HG03520 (cell line): ENCODE data around the gene SUMO2.
"Not testable (repeated sequence)": the region's sequence is repeated elsewhere in the genome, so short reads cannot be mapped to it uniquely, and the experiment has no call there.

Source experiments
- ATAC-seq: cut with Tn5 transposase; IDR thresholded peaks from one replicate; pipeline ENCODE4 v1.9.1; 2021; ENCODE audit warnings: mild to moderate bottlenecking, moderate library complexity; ENCODE audit not compliant: unreplicated experiment

SUMO2 gene

DNA sequence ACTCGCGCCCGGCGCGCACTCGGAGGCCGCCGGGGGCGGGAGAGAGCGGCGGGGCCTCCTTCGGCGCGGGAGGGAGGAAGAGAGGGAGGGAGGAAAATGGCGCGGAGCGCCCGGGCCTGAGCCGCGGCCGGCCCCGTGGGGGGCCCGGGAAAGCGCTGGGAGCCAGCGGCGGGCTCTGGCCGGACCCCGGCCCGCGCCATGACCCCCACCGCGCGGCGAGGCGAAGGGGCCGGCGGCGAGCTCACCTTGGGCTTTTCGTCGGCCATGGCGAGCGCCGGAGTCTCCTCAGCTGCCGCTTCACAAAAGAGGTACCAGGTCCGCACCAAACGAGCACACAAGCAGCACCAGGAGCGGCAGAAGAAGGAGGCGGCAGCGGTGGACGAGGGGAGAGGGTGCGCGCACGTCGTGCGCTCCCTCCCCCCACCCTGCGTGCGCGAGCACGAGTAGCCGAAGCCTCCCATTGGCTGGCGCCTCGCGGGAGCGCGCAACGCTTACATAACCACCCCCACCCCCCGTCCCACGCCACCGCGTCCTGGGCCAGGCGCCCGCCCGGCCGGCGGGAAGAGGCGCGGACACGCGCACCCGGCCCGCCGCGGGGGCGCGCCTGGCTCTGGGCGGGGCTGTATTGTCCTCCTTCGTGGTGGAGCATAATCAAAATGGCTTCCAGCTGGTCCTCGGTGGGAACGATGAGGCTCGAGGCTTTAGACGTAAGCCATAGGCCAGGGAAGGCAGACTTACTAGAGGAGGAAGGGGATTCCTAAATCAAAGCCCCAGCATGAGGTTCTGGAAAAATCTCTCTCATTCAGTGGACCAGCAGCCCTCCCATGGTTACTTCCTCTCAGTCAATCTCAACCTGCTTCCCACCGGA lies at the start of gene SUMO2:
Gene SUMO2 (minus strand): TSS at position 391 of the 868 bp plus-strand sequence. CDS start 125 bp downstream, at position 266.
- ATAC-seq: peak; percentile 48

DNA sequence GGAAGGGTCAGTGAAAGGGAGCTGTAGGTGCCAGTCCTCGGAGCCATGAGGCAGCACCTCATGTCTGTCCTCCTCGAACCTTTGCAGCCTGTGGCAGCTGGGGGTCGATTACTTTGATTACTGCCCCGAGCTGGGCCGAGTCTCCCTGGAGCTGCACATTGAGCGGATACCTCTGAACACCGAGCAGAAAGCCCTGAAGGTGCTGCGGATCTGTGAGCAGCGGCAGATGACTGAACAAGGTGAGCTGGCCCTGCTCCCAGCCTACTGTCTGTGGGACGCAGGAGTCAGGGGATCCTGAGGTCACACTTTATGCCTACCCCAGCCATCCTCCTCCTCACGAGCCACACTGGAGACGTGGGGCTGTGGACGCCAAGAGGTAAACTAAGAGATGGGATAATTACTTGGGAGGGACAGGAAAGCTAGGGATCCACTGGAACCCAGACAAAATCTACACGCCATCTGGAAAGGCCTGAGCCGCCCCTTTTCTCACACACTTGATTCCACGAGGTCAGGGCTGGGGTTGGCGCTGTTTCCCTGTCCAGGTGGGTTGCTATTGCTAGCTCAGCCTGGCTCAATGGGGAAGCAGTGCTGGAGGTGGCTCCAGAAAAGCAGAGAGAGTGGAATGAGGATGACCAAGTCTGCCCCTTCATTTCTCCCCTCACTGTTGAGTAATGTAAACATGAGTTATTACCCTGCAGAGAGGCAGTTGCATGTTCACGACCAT lies 49.1 kb upstream of the SUMO2 start:
- no peak for ATAC-seq

DNA sequence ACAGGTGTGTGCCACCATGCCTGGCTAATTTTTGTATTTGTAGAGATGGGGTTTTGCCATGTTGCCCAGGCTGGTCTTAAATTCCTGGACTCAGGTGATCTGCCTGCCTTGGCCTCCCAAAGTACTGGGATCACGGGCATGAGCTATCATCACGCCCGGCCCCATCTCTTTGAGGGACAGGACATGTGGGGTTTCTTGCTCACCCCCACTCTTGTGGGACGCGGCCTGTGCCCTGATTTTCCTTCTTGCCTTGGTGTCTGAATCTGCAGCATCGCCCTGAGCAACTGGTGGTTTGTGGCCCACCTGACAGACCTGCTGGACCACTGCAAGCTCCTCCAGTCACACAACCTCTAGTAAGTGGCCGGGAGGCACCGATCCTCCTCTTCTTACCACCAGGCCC lies 48.3 kb upstream of the SUMO2 start:
- ATAC-seq: no peak

DNA sequence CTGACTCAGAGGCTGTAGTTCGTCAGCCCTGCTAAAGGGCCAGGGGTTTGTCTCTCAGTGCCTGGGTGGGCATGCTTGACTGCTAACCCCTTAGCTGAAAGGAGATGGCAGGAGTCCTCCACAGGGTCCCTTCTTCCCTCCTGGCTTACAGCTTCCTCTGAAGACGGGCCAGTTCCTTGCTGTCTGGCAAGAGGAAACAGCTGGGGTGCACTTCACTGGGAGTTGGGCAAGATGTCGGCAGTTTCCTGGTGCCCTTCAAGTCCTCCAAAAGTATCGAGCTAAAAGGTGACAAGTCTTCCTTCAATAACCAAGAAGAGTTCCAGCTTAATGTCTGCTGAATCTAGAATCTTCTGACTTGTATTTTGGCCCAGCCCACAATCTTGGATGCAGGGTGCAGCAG lies 46.1 kb upstream of the SUMO2 start:
- no peak for ATAC-seq

DNA sequence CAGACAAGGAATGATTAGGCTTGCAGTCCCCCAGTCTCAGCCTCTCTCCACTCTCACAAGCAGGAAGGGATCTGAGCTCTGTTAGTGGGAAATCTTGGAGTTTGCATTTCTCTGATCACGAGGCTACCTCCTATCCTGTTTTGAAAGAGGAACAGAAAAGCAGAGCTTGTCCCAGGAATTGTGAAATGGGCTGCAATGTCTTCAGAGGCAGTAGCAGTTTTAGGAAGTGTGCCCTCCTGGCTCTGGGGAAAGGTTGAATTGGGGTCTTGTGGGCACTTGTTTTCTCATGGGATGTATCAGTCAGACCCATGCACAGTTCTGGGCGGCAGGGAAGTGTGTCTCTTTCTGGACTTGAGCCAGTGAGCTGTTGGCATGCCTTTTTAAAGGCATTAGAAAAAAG lies 45.5 kb upstream of the SUMO2 start:
- ATAC-seq: no peak

DNA sequence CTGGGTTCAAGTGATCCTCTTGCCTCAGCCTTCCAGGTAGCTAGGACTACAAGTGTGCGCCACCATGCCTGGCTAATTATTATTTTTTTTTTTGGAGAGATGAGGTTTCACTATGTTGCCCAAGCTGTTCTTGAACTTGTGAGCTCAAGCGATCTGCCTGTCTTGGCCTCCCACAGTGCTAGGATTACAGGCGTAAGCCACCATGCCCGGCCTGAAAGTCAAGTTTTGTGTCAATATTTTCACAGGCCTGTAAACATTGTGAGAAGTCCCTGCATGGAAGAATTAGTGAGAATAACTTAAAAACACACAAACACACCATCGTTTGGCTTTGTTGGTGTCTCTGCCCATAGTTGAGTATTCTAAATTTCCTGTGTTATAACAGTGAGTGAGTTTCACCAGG lies 45.0 kb upstream of the SUMO2 start:
- ATAC-seq: no peak

DNA sequence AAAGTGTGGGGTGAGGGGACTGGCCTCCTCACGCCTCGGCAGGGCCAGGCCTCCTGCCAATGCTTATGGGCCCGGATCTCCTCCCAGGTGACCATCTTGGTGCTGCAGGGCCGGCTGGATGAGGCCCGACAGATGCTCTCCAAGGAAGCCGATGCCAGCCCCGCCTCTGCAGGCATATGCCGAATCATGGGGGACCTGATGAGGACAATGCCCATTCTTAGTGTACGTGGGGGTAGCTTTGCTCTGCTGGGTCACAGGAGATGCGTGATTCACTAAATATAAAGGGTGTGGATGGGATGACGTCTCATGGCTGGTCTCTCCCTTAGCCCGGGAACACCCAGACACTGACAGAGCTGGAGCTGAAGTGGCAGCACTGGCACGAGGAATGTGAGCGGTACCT lies 42.3 kb upstream of the SUMO2 start:
- ATAC-seq: no peak

DNA sequence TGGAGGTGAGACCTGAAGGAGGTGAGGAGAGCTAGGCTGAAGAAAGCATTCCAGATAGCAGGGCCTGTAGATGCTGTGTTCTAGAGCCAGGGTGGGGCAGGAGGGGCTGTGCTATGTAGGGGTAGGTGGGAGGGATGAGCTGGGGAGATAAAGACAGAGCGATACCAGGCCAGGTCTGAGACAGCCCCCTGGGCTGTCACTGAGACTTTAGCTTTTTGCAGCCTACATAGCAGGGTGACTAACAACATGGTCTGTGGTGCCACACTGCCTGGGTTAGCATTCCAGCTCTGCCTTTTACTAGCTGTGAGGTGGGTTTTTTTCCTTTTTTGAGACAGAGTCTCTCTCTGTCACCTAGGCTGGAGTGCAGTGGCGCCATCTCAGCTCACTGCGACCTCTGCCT lies 37.1 kb upstream of the SUMO2 start:
- ATAC-seq: no peak

DNA sequence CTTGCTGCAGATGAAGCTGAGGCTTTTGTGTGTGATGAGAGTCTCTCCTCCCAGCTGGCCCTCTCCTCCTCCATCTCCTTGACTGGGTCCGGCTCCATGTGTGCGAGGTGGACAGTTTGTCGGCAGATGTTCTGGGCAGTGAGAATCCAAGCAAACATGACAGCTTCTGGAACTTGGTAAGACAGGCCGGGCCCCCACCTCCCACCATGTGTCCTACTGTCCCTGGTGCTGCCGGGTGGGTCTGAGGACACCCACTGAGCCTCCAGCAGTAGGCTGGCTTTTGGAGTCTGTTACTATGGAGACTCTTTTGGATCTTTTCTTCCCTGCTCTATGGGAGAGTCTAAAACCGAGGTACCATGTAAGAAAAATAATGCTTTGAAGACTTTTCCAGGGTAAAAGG lies 35.4 kb upstream of the SUMO2 start:
- no peak for ATAC-seq

DNA sequence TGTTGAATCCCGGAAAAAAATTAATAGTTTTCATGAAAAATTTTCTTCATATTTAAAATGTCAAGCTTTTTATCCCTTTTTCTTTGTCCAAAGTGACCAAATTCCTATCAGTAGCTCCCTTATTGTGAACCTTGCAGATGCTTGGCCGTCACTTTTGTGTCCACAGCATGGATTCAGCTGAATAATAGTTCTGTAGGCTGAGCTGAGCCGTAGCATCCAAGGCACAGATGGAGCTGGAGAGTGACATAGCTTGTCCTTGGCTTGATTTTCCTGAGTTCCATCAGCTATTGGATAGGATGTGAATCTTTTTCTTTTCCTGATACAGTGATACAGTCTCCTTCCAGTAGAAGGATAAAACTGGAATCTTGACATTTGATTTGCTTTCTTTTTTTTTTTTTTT lies 26.3 kb upstream of the SUMO2 start:
- ATAC-seq: no peak

DNA sequence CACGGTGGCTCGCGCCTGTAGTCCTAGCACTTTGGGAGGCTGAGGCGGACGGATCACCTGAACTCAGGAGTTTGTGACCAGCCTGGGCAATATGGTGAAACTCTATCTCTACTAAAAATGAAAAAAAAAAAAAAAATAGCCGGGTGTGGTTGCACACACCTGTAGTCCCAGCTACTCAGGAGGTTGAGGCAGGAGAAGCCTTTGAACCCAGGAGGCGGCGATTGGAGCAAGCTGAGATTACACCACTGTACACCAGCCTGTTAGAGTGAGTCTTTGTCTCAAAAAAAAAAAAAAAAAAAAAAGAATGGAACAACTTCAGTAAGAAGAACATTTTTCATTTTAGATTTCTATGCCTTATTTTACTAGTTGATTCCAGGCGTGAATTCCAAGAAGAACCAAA lies 25.4 kb upstream of the SUMO2 start:
- ATAC-seq: no peak

DNA sequence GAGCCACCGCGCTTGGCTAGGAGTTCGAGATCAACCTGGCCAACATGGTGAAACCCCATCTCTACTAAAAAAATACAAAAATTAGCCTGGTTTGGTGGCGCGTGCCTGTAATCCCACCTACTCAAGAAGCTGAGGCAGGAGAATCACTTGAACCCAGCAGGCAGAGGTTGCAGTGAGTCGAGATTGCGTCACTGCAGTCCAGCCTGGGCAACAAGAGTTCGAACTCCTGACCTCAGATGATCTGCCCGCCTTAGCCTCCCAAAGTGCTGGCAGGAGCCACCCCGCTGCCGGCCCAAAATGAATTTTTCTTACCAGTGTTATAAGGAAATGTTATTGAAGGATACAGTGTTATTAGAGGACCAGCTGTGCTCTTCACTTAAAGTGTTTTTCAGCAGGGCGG lies 25.0 kb upstream of the SUMO2 start:
- no peak for ATAC-seq

DNA sequence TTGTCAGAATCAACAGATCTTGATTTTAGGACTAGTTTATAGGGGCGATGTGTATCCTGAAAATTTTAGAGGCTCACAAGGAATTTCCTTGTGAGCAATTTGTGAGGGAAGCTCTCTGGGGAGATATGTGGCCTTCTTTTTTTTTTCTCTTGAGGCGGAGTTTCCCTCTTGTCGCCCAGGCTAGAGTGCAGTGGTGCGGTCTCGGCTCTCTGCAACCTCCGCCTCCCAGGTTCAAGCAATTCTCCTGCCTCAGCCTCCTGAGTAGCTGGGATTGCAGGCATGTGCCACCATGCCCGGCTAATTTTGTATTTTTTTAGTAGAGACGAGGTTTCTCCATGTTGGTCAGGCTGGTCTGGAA lies 24.3 kb upstream of the SUMO2 start:
- ATAC-seq: not testable (repeated sequence)

DNA sequence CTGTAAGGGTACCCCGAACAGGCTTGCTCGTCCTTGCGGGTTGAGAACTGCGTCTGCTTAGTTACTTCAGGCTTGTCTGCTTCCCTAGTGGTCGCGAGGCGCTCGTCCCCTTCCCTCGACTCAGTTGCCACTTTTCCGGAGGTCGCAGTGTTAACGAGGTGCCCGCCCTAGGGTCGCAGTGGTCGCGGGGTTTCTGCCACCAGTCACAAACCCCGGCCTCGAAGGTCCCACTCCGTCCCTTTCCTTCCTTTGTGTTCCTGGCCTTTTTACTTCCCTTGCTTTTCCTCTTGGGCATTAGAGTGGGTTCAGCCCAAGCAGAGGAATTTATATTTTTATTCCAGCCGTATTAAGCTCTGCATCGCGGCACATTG lies 23.0 kb upstream of the SUMO2 start:
- ATAC-seq: no peak

DNA sequence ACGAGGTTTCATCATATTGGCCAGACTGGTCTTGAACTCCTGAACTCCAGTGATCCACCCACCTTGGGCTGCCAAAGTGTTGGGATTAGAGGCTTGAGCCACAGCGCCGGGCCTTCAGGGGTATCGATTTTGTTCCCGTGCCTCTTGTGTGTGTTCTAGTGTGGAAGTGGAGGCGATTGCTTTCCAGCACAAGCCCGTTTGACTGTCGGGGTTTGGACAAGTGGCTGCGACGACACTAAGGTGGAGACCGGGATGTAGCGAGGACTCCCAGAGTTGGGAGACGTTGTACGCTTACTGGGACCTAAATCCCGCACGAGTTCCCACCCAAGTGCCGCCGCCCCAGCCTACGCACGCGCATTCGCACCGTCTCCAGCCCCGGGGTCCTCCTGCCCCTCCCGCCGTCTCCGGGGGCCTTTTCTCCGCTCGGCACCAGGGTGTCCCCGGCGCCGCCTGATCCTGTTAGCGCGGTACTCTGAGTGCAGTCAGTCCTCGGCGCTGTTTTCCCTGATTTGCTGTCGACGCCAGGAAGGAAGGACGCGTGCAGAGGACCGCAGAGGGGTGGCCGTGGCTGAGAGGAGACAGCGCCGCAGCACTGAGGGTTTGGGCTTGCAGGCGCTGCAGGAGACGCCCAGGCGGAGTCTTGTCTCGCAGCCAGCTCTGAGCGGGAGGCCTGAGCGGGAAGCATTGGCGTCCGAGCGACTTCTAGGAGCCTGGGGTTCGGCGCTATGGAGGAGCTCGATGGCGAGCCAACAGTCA lies 22.5 kb upstream of the SUMO2 start, which contains the start of gene NUP85:
Gene NUP85 (plus strand): TSS at position 643 of the 756 bp plus-strand sequence. CDS start 83 bp downstream, at position 726.
- ATAC-seq: peak; percentile 71

DNA sequence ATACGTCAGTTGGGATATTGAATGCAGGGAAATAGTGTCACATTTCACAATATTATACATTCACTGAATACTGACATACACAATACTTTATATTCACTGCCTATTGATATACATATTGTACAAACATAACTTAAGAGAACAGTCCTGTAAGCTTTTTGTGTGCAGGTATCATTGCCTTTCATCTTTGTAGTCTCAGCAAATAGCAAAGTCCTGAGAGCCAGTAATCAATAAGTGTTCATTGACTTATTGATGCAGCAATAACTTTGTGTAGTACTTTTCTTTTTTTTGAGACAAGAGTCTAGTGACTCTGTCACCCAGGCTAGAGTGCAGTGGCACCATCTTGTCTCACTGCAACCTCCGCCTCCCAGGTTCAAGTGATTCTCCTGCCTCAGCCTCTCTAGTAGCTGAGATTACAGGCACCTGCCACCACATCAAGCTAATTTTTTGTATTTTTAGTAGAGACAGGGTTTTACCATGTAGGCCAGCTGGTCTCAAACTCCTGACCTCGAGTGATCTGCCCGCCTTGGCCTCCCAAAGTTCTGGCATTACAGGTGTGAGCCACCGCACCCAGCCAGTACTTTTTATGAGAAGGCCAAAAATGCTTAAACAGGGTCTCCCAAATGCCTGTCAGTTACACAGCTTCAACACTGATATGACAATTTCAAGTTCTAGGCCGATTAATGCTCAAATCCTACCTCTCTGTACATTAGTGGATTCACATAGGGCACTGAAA lies 17.3 kb upstream of the SUMO2 start:
- no peak for ATAC-seq

DNA sequence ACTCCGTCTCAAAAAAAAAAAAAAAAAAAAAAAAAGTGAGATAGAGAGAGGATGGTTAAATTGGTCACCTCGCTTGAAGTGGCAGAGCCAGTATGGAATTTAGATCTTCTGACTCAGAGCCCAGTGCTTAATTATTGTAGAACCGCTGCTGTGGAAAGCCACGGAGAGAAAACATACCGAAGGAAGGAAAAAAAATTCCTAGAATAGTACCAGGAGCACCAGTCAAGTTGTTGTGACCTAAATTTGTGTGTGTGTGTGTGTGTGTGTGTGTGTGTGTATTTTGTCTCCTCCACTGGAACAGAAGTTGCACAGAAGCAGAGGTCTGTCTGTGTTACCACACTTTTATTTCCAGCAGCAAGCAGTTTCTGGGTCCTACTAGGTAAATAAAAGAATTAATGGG lies 12.1 kb upstream of the SUMO2 start:
- no peak for ATAC-seq

DNA sequence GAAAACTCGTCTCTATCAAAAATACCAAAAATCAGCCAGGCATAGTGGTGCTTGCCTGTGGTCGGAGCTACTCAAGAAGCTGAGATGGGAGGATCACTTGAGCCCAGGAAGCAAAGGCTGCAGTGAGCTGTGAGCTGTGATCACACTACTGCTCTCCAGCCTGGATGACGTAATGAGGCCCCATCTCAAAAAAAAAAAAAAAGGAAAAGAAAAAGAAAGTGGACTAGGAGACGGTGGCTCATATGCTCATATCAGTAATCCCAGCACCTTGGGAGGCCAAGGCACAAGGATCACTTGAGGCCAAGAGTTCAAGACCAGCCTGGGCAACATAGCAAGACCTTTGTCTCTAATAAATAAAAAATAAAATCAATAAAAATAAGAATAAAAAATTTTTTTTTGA lies 8.8 kb upstream of the SUMO2 start:
- no peak for ATAC-seq

DNA sequence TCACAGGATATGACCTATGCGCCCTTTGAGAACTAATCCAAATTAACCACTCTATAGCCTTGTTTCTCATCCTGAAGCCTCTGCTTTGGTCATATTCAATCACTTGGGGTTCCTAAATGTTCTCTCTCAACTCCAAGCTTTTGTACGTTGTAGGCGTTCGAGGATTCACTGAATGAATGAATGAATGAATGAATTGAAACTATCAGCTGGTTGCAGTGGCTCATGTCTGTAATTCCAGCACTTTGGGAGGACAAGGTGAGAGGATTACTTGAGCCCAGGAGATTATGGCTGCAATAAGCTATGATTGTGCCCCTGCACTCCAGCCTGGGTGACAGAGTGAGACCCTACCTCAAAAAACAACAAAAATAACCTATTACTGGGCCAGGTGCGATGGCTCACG lies 5.9 kb upstream of the SUMO2 start:
- no peak for ATAC-seq

DNA sequence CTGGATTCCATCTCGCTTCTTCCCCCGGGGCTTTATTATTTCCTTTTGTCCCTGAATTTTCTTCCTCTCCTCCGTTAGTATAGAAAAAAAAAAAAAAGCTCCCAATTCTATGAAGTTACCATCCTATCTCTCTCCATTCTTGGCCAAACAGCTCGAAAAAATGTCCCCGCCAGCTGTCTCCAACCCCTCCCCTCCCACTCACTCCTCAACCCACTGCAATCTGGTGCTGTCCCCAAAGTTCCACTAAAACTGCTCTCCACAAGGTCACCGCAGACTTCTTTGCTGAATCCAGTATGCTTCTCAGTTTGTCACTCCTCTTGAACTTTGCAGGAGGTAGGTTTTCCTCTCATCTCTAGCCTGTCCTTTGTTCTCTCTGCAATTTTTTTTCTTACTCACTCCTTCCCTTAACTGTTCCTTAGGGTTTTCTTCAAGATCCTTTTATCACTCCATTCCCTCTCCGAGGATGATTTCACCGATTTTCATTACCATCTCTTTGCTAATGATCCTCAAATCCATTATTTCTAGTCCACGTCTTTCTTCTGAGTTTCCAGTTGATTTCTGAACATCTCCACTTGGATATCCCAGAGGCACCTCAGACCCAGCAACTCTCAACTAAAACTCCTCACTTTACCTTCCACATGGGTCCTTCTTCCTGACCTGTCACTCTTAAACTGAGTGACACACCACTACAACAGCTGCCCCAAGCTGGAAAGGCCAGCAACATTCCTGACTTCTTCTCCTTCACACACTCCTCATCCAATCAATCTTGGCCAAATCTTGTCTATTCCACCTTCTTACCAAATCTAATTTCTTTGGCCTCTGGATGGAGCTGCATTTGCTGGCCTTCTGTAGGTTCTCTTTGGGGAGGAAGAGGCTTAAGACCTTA lies 1.5 kb upstream of the SUMO2 start:
- no peak for ATAC-seq
